T-helper 17 cell (primary cell): ENCODE measurements around the gene RBFOX2. TPM values are rescaled to one million over a fixed set of nuclear protein-coding genes. Genes with fewer than 3 reads are reported as not detected.

Source experiments
- ATAC-seq: fragments of 150-1000 bp; cut with Tn5 transposase; 2 replicates; pipeline ENCODE4 v1.10.0; 2021; ENCODE audit warnings: mild to moderate bottlenecking, moderate library complexity
- DNase-seq, 3 donors: peaks; one replicate each; pipeline versions ENCODE4 v3.0.0 to v3.0.0-alpha.2; 2020 to 2021
- H3K9me3 ChIP-seq: one replicate; pipeline ENCODE4 v1.7.0; 2013; ENCODE audit warnings: low read length, mild to moderate bottlenecking; ENCODE audit not compliant: control insufficient read depth, poor library complexity, severe bottlenecking
- H3K27ac Mint-ChIP-seq: one replicate; pipeline ENCODE4 v1.8.0; 2022; ENCODE audit warnings: mild to moderate bottlenecking, moderate library complexity, mixed read lengths
- H3K27me3 Mint-ChIP-seq: one replicate; pipeline ENCODE4 v1.8.0; 2022; ENCODE audit warnings: mixed read lengths
- H3K36me3 Mint-ChIP-seq: one replicate; pipeline ENCODE4 v1.8.0; 2022; ENCODE audit warnings: low read depth, mixed read lengths
- H3K4me1 Mint-ChIP-seq: one replicate; pipeline ENCODE4 v1.8.0; 2022; ENCODE audit warnings: mild to moderate bottlenecking, mixed read lengths
- H3K4me3 Mint-ChIP-seq: one replicate; pipeline ENCODE4 v1.8.0; 2022; ENCODE audit warnings: mild to moderate bottlenecking, moderate library complexity, mixed read lengths
- total RNA-seq, 4 donors: library from RNA in 2 of 4; stranded (reverse) in 2 of 4; gene quantifications; one replicate each; pipeline ENCODE4 v1.2.3 and lab custom pipeline; 2022 to 2026

The RBFOX2 gene
- total RNA-seq, 2 donors from 2014 or later, result 0.23 to 0.97 TPM

DNA sequence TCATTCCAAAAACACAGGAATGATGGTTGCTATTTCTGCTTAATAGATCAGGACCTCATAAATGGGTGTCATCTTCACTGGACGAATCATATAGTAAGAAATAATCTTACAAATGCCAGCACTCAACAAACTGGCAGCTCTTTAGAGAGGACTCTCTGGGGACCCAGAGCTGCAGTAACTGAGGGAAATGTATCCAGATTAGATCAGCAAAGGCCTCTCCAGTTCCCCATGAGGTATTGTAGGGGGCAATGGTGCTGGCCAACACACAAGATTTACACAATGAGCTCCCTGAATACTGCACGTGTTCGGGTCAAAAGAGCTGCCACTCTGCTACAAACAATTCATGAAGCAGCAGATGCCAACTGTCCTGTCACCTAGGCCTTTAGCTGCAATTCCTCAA is 110.2 kb downstream of the RBFOX2 start:
- DNase-seq, result no peak
- Mint-ChIP-seq H3K27ac (no peak overlapping the region), H3K27me3 (peaks cover 29% of the 10 kb centered on the region), H3K4me1 (peaks cover 10% of the 10 kb centered on the region), H3K36me3 (peaks cover 2% of the 10 kb centered on the region), H3K4me3 (no peak overlapping the region)
- H3K9me3 ChIP-seq, result no peaks in the 10 kb centered on the region
- ATAC-seq, result no peak

- no peaks in the 10 kb centered on the region for H3K9me3 ChIP-seq
These were observed 111.0 kb downstream of the RBFOX2 start for GRCh38 chr22:35917651-35918050.

GRCh38 chr22:35915477-35916013 is 113.1 kb downstream of the RBFOX2 start:
- no peak overlapping the region for H3K27ac Mint-ChIP-seq
- H3K4me3 Mint-ChIP-seq, result no peak overlapping the region
- no peaks in the 10 kb centered on the region for H3K9me3 ChIP-seq
- no peak for DNase-seq
- peaks cover 2% of the 10 kb centered on the region for H3K36me3 Mint-ChIP-seq
- no peak for ATAC-seq
- peaks cover 29% of the 10 kb centered on the region for H3K27me3 Mint-ChIP-seq
- peaks cover 5% of the 10 kb centered on the region for H3K4me1 Mint-ChIP-seq

More at GRCh38 chr22:35917651-35918050, 111.0 kb downstream of the RBFOX2 start:
- Mint-ChIP-seq H3K27ac (no peak overlapping the region), H3K4me3 (no peak overlapping the region), H3K27me3 (peaks cover 29% of the 10 kb centered on the region), H3K4me1 (peaks cover 10% of the 10 kb centered on the region), H3K36me3 (peaks cover 2% of the 10 kb centered on the region)
- DNase-seq, result no peak
- no peak for ATAC-seq

- DNase-seq (no peak), ATAC-seq (no peak)
- H3K4me1 Mint-ChIP-seq, result peaks cover 5% of the 10 kb centered on the region
- H3K27ac Mint-ChIP-seq, result no peak overlapping the region
- no peak overlapping the region for H3K4me3 Mint-ChIP-seq
- no peaks in the 10 kb centered on the region for H3K36me3 Mint-ChIP-seq
- peaks cover 29% of the 10 kb centered on the region for H3K27me3 Mint-ChIP-seq
- H3K9me3 ChIP-seq, result no peaks in the 10 kb centered on the region
These were observed 113.8 kb downstream of the RBFOX2 start for GRCh38 chr22:35914665-35915476.

GRCh38 chr22:35914357-35914664 is 114.3 kb downstream of the RBFOX2 start:
- H3K4me3 Mint-ChIP-seq, result no peak overlapping the region
- H3K9me3 ChIP-seq, result no peaks in the 10 kb centered on the region
- H3K4me1 Mint-ChIP-seq, result peaks cover 5% of the 10 kb centered on the region
- H3K27ac Mint-ChIP-seq, result no peak overlapping the region
- H3K36me3 Mint-ChIP-seq, result no peaks in the 10 kb centered on the region
- H3K27me3 Mint-ChIP-seq, result peaks cover 29% of the 10 kb centered on the region
- DNase-seq, result no peak
- ATAC-seq, result no peak

- H3K9me3 ChIP-seq, result no peaks in the 10 kb centered on the region
- no peak overlapping the region for H3K4me3 Mint-ChIP-seq
- H3K27ac Mint-ChIP-seq, result no peak overlapping the region
- ATAC-seq, result no peak
- H3K36me3 Mint-ChIP-seq, result no peaks in the 10 kb centered on the region
- H3K4me1 Mint-ChIP-seq, result peaks cover 5% of the 10 kb centered on the region
- peaks cover 29% of the 10 kb centered on the region for H3K27me3 Mint-ChIP-seq
- DNase-seq, result no peak
These were observed 114.7 kb downstream of the RBFOX2 start for GRCh38 chr22:35913925-35914324.

DNA sequence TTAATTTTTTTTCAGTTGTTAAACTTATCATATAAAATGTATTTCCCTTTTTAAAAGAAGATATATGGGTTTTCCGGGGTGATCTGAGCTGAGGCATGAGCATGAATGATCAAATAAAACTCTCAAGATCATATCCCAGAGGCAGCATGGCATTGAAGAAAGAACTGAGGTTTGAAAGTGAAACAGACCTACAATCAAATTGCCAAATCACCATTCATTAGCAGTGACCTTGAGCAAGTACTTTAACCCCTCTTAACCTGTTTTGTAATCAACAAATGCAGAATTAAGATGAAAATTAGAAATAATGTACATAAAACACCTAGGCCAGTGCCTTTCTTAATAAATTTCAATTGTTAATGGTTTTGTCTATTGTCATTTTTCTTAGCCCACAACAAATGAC is 116.0 kb downstream of the RBFOX2 start:
- peaks cover 29% of the 10 kb centered on the region for H3K27me3 Mint-ChIP-seq

GRCh38 chr22:35911877-35912276 is 116.7 kb downstream of the RBFOX2 start:
- peaks cover 23% of the 10 kb centered on the region for H3K27me3 Mint-ChIP-seq
- DNase-seq, result no peak
- H3K4me3 Mint-ChIP-seq, result no peak overlapping the region
- H3K27ac Mint-ChIP-seq, result no peak overlapping the region
- H3K9me3 ChIP-seq, result no peaks in the 10 kb centered on the region
- peaks cover 6% of the 10 kb centered on the region for H3K4me1 Mint-ChIP-seq
- ATAC-seq, result no peak
- no peaks in the 10 kb centered on the region for H3K36me3 Mint-ChIP-seq

More for the DNA sequence above, 116.0 kb downstream of the RBFOX2 start:
- Mint-ChIP-seq H3K27ac (no peak overlapping the region), H3K4me3 (no peak overlapping the region), H3K36me3 (no peaks in the 10 kb centered on the region), H3K4me1 (peaks cover 5% of the 10 kb centered on the region)
- DNase-seq (no peak), ATAC-seq (no peak)
- H3K9me3 ChIP-seq, result no peaks in the 10 kb centered on the region

DNA sequence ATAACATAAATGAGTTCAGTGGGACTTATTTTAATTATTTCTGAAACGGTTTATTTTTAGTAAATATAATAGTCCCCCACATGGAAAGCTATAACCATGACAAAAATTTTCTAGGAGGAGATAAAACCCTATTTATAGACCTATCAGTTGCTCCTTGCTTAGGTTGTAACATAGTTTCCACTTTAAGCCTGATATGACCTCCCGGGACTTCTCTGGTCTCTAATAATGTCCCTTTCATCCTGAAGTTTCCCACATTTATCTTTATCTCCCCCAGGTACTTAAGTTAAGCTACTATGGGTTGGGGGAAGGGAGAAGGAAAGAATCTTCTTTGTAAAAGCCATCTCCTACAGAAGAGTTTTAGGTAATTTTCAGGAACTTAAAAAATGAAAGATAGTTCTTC is 117.7 kb downstream of the RBFOX2 start:
- no peaks in the 10 kb centered on the region for H3K9me3 ChIP-seq
- H3K27ac Mint-ChIP-seq, result no peak overlapping the region
- no peak for DNase-seq
- H3K4me1 Mint-ChIP-seq, result peaks cover 6% of the 10 kb centered on the region
- no peak for ATAC-seq
- H3K4me3 Mint-ChIP-seq, result no peak overlapping the region
- no peaks in the 10 kb centered on the region for H3K36me3 Mint-ChIP-seq
- peaks cover 23% of the 10 kb centered on the region for H3K27me3 Mint-ChIP-seq

DNA sequence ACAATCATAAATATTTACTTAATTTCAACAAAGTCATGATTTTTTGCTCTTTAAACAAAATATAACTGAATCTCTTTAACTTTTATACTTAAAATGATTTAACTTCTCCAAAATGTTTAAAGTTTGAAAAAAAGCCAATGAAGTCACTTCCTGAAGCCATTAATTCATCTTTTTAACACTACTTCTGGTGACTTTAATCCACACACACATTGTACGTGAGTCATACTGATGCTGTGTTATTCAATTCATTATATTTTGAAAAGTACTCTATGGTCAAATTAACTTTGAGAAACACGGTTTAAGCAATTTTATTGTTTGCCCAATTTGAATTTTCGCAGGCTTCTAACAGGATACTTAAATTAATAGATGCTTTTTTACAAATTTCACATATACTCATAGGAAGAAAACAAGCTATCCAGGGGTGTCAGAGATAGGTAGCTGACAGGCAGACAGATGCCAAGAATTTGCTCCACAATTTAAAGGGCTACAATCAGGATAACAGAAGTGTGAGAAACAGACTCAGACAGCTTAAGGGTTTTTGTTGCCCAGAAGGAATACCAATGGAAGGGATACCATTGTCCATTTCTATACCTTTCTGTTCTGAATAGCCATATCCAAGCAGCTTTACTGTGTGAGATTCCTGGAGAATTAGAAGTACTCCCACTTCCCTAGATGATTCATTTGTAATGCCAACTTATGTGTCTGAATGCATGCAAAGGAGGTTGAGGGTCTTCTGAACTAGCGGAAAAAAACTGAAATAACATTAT is 118.4 kb downstream of the RBFOX2 start:
- DNase-seq (no peak), ATAC-seq (no peak)
- H3K9me3 ChIP-seq, result no peaks in the 10 kb centered on the region
- Mint-ChIP-seq H3K27ac (no peak overlapping the region), H3K4me1 (peaks cover 4% of the 10 kb centered on the region), H3K4me3 (no peak overlapping the region), H3K27me3 (peaks cover 17% of the 10 kb centered on the region), H3K36me3 (no peaks in the 10 kb centered on the region)

DNA sequence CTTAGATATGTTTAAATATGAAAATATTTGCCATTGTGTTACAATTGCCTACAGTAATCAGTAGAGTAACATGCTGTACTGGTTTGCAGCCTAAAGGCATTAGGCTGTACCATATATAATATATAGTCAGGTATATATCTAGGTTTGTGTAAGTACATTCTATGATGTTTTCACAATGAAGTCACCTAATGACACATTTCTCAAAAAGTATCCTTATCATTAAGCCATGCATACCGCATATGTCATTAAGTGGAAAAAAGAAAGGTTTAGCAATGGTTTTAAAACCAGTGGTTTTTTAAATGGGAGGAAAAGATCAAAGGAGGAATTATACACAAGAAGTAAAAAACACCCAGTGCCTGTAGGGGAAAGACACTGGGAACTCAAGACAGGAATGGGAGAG is 122.7 kb downstream of the RBFOX2 start:
- Mint-ChIP-seq H3K36me3 (peaks cover 3% of the 10 kb centered on the region), H3K4me1 (peaks cover 14% of the 10 kb centered on the region), H3K4me3 (no peak overlapping the region), H3K27ac (no peak overlapping the region), H3K27me3 (peaks cover 7% of the 10 kb centered on the region)
- no peaks in the 10 kb centered on the region for H3K9me3 ChIP-seq
- DNase-seq (no peak), ATAC-seq (no peak)

GRCh38 chr22:35904752-35905151 is 123.9 kb downstream of the RBFOX2 start:
- H3K9me3 ChIP-seq, result no peaks in the 10 kb centered on the region
- Mint-ChIP-seq H3K27me3 (peaks cover 7% of the 10 kb centered on the region), H3K4me1 (peaks cover 20% of the 10 kb centered on the region), H3K27ac (no peak overlapping the region), H3K4me3 (no peak overlapping the region), H3K36me3 (peaks cover 3% of the 10 kb centered on the region)
- no peak for ATAC-seq
- DNase-seq, result no peak

DNA sequence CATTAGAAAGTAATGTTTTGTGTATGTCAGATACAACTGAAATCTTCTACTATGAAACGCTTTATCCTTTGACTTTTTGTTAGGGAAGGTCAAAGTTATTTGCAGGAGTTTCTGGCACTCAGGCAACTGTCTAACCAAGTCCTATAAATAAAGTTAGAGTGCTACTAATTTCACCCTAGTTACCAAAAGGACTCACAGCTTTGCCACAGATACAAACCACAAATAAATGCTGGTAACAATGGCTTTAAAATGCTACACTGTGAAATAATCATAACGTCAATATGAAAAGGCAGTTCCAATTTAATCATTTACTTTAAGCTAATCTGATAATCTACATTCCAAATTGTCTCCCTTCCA is 124.3 kb downstream of the RBFOX2 start:
- ATAC-seq, result no peak
- peaks cover 7% of the 10 kb centered on the region for H3K27me3 Mint-ChIP-seq
- no peak overlapping the region for H3K27ac Mint-ChIP-seq
- peaks cover 3% of the 10 kb centered on the region for H3K36me3 Mint-ChIP-seq
- no peak for DNase-seq
- peaks cover 20% of the 10 kb centered on the region for H3K4me1 Mint-ChIP-seq
- H3K4me3 Mint-ChIP-seq, result no peak overlapping the region
- H3K9me3 ChIP-seq, result no peaks in the 10 kb centered on the region
